ENCODE data around the gene CCNE1. TPM values are rescaled to one million over a fixed set of nuclear protein-coding genes. Genes with fewer than 3 reads are reported as not detected.

CCNE1 gene
- total RNA-seq, 1 donor from 2014 or later = 29.7 TPM

- no peak for TF ChIP-seq CTCF (conservative IDR thresholded peaks at IDR 0.05)
- no peaks in the 10 kb centered on the region for H3K27me3 Mint-ChIP-seq (ENCODE audit: low read depth)
- H3K9me3 Mint-ChIP-seq = no peaks in the 10 kb centered on the region
- peaks cover 29% of the 10 kb centered on the region for H3K4me1 Mint-ChIP-seq
- H3K4me3 Mint-ChIP-seq = no peak overlapping the region
- H3K36me3 Mint-ChIP-seq (ENCODE audit: low read depth) = no peaks in the 10 kb centered on the region
- no peak for DNase-seq (ENCODE audit: low read depth, low spot score)
- no peak overlapping the region for H3K27ac Mint-ChIP-seq (ENCODE audit: unreplicated experiment)
Observed at GRCh38 chr19:29806098-29806866, 5.5 kb upstream of the CCNE1 start.

- TF ChIP-seq CTCF (conservative IDR thresholded peaks at IDR 0.05) = no peak
- DNase-seq (ENCODE audit: low read depth, low spot score) = no peak
- peaks cover 29% of the 10 kb centered on the region for H3K4me1 Mint-ChIP-seq
- no peak overlapping the region for H3K4me3 Mint-ChIP-seq
- no peaks in the 10 kb centered on the region for H3K27me3 Mint-ChIP-seq (ENCODE audit: low read depth)
- H3K36me3 Mint-ChIP-seq (ENCODE audit: low read depth) = no peaks in the 10 kb centered on the region
- H3K9me3 Mint-ChIP-seq = no peaks in the 10 kb centered on the region
- H3K27ac Mint-ChIP-seq (ENCODE audit: unreplicated experiment) = no peak overlapping the region
Observed at GRCh38 chr19:29807178-29807577, 4.6 kb upstream of the CCNE1 start.

GRCh38 chr19:29807870-29808405 is 3.9 kb upstream of the CCNE1 start:
- no peak overlapping the region for H3K27ac Mint-ChIP-seq (ENCODE audit: unreplicated experiment)
- no peaks in the 10 kb centered on the region for H3K9me3 Mint-ChIP-seq
- peaks cover 32% of the 10 kb centered on the region for H3K4me1 Mint-ChIP-seq
- no peak overlapping the region for H3K4me3 Mint-ChIP-seq
- no peak for TF ChIP-seq CTCF (conservative IDR thresholded peaks at IDR 0.05)
- H3K36me3 Mint-ChIP-seq (ENCODE audit: low read depth) = peaks cover 2% of the 10 kb centered on the region
- no peaks in the 10 kb centered on the region for H3K27me3 Mint-ChIP-seq (ENCODE audit: low read depth)
- no peak for DNase-seq (ENCODE audit: low read depth, low spot score)

- Mint-ChIP-seq H3K27ac (ENCODE audit: unreplicated experiment) (peak overlapping the region; percentile 16), H3K9me3 (no peaks in the 10 kb centered on the region), H3K36me3 (ENCODE audit: low read depth) (peaks cover 2% of the 10 kb centered on the region), H3K4me3 (peak overlapping the region; percentile 89), H3K27me3 (ENCODE audit: low read depth) (no peaks in the 10 kb centered on the region), H3K4me1 (peaks cover 22% of the 10 kb centered on the region)
- TF ChIP-seq CTCF (conservative IDR thresholded peaks at IDR 0.05) = no peak
- no peak for DNase-seq (ENCODE audit: low read depth, low spot score)
Observed at GRCh38 chr19:29809795-29810503, 1.8 kb upstream of the CCNE1 start.

DNA sequence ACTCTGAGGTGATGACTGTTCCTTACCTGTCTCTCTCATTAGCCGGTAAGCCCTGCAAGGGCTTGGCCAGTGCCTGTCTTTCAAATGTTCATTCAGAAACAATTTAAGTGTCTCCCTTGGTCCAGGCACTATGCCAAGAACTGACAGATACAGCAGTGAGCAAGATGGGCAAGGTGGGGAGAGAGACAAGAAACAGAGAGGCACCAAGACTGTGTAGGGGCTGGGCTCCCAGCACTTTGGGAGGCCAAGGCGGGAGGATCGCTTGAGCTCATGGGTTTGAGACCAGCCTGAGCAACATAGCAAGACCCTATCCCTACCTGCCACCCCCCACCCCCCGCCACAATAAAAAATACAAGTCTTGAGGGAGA is 1.3 kb upstream of the CCNE1 start:
- no peak for TF ChIP-seq CTCF (conservative IDR thresholded peaks at IDR 0.05)
- Mint-ChIP-seq H3K27ac (ENCODE audit: unreplicated experiment) (no peak overlapping the region), H3K27me3 (ENCODE audit: low read depth) (no peaks in the 10 kb centered on the region), H3K9me3 (no peaks in the 10 kb centered on the region), H3K36me3 (ENCODE audit: low read depth) (peaks cover 2% of the 10 kb centered on the region), H3K4me1 (peaks cover 17% of the 10 kb centered on the region), H3K4me3 (peak overlapping the region; percentile 89)
- no peak for DNase-seq (ENCODE audit: low read depth, low spot score)

All from neural crest cell (in vitro differentiated cells).